Neural cell (in vitro differentiated cells): ENCODE results near the gene PCDHB4.
"Not testable (repeated sequence)": the region's sequence is repeated elsewhere in the genome, so short reads cannot be mapped to it uniquely, and the experiment has no call there.

Experiments used
- EP300 ChIP-seq: fragments of 450-650 bp; conservative IDR thresholded peaks from 2 replicates; pipeline ENCODE4 v1.6.1; 2014; ENCODE audit warnings: antibody characterized with exemption, mild to moderate bottlenecking, moderate library complexity; ENCODE audit not compliant: poor library complexity, severe bottlenecking
- EZH2 ChIP-seq: fragments of 200-600, 300-800 bp; shearing (Covaris generic), sonication (generic); IDR thresholded peaks from 2 replicates; pipeline ENCODE4 v1.6.1; 2014; ENCODE audit warnings: antibody characterized with exemption, low read length, borderline replicate concordance, mild to moderate bottlenecking; ENCODE audit not compliant: insufficient read depth, poor library complexity, severe bottlenecking
- MXI1 ChIP-seq: fragments of 450-650 bp; conservative IDR thresholded peaks from 2 replicates; pipeline ENCODE4 v1.6.1; 2014; ENCODE audit warnings: antibody characterized with exemption, mild to moderate bottlenecking; ENCODE audit not compliant: poor library complexity, severe bottlenecking
- POLR2AphosphoS5 ChIP-seq: IDR thresholded peaks from 2 replicates; pipeline ENCODE4 v1.6.1; 2012
- RAD21 ChIP-seq: fragments of 450-650 bp; conservative IDR thresholded peaks from 2 replicates; pipeline ENCODE4 v1.6.1; 2014; ENCODE audit warnings: antibody characterized with exemption, mild to moderate bottlenecking, moderate library complexity
- REST ChIP-seq: IDR thresholded peaks from 2 replicates; pipeline ENCODE4 v1.6.1; 2012; ENCODE audit warnings: borderline replicate concordance
- SMC3 ChIP-seq: fragments of 450-650 bp; conservative IDR thresholded peaks from 2 replicates; pipeline ENCODE4 v1.6.1; 2014; ENCODE audit warnings: antibody characterized with exemption, mild to moderate bottlenecking, moderate library complexity; ENCODE audit not compliant: poor library complexity
- TAF1 ChIP-seq: IDR thresholded peaks from 2 replicates; pipeline ENCODE4 v1.6.1; 2012; ENCODE audit warnings: low read depth
- TF ChIP-seq, protein P1 (sequence below): fragments of 450-650 bp; IDR thresholded peaks from 2 replicates; pipeline ENCODE4 v1.5.1; 2014; ENCODE audit warnings: antibody characterized with exemption, mild to moderate bottlenecking, moderate library complexity; ENCODE audit not compliant: poor library complexity, severe bottlenecking

- TF ChIP-seq, protein P1, sequence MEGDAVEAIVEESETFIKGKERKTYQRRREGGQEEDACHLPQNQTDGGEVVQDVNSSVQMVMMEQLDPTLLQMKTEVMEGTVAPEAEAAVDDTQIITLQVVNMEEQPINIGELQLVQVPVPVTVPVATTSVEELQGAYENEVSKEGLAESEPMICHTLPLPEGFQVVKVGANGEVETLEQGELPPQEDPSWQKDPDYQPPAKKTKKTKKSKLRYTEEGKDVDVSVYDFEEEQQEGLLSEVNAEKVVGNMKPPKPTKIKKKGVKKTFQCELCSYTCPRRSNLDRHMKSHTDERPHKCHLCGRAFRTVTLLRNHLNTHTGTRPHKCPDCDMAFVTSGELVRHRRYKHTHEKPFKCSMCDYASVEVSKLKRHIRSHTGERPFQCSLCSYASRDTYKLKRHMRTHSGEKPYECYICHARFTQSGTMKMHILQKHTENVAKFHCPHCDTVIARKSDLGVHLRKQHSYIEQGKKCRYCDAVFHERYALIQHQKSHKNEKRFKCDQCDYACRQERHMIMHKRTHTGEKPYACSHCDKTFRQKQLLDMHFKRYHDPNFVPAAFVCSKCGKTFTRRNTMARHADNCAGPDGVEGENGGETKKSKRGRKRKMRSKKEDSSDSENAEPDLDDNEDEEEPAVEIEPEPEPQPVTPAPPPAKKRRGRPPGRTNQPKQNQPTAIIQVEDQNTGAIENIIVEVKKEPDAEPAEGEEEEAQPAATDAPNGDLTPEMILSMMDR: not testable (repeated sequence)
- not testable (repeated sequence) for TF ChIP-seq EZH2, TAF1, POLR2AphosphoS5, SMC3, REST, EP300, RAD21, MXI1
These were observed 1.9 kb downstream of the PCDHB4 start for GRCh38 chr5:141123396-141124135.
